Breast epithelium (tissue), 3 donors: Measurements from ENCODE around the gene CHRNE.

Experiments used
- CTCF ChIP-seq, 3 donors: fragments of 450-650 bp; IDR thresholded peaks; one replicate each; pipeline ENCODE4 v1.5.1; 2016 to 2017; ENCODE audit warnings: antibody characterized with exemption in 3 of 3, mild to moderate bottlenecking in 3 of 3, moderate library complexity in 3 of 3
- POLR2A ChIP-seq: fragments of 450-650 bp; IDR thresholded peaks from one replicate; pipeline ENCODE4 v1.6.1; 2016; ENCODE audit warnings: antibody characterized with exemption, mild to moderate bottlenecking, moderate library complexity

- no peak for TF ChIP-seq CTCF (IDR thresholded peaks at IDR 0.05)
- TF ChIP-seq POLR2A: no peak
Measured at GRCh38 chr17:4854111-4854681, 48.7 kb downstream of the CHRNE start.
